Cardiac muscle cell (in vitro differentiated cells and primary cell): ENCODE measurements around the gene FGGY. TPM values are rescaled to one million over a fixed set of nuclear protein-coding genes. Genes with fewer than 3 reads are reported as not detected.

Source experiments
- DNase-seq, 2 donors: peaks; one replicate each; pipeline versions ENCODE4 v3.0.0 to v3.0.0-alpha.2; 2010 to 2017; ENCODE audit warnings: low read depth in 1 of 2, low spot score in 1 of 2
- H3K27ac ChIP-seq: fragments of 200-600 bp; sonication (generic); 2 replicates; pipeline ENCODE4 v1.5.1; 2016
- H3K27me3 ChIP-seq: fragments of 200-600 bp; sonication (generic); 2 replicates; pipeline ENCODE4 v1.6.0; 2016; ENCODE audit warnings: control low read depth
- H3K36me3 ChIP-seq: fragments of 200-600 bp; sonication (generic); 2 replicates; pipeline ENCODE4 v1.5.1; 2016; ENCODE audit warnings: control low read depth
- H3K4me1 ChIP-seq: fragments of 200-600 bp; sonication (generic); 2 replicates; pipeline ENCODE4 v1.8.1; 2017; ENCODE audit warnings: low read depth, mild to moderate bottlenecking, mixed run types
- H3K4me3 ChIP-seq: fragments of 200-600 bp; sonication (generic); 2 replicates; pipeline ENCODE4 v1.5.1; 2016; ENCODE audit warnings: mild to moderate bottlenecking
- H3K9me3 ChIP-seq: fragments of 200-600 bp; sonication (generic); 2 replicates; pipeline ENCODE4 v1.5.1; 2017; ENCODE audit warnings: low read depth, mild to moderate bottlenecking, control low read depth
- CTCF ChIP-seq: IDR thresholded peaks from 2 replicates; pipeline ENCODE4 v1.5.1; 2012; ENCODE audit warnings: low read depth, mild to moderate bottlenecking, low read length
- polyA plus RNA-seq: library from polyadenylated mRNA; unstranded; fragments of >200 nt; fragmentation: Nextera tagmentation; extraction: Ambion mirVana; gene quantifications from 2 replicates; pipeline ENCODE4 v1.2.1, GENCODE V29; 2016
- total RNA-seq: library from RNA; depleted of rRNA; stranded (reverse); fragments of >200 nt; gene quantifications from 2 replicates; pipeline ENCODE4 v1.2.3, GENCODE V29; 2016

FGGY gene
- total and polyA plus RNA-seq, 2 experiments from 2014 or later: 9.8 to 14.5 TPM

GRCh38 chr1:59415286-59415850 is 118.5 kb downstream of the FGGY start:
- DNase-seq: no peak
- Histone ChIP-seq H3K4me3 (no peak overlapping the region), H3K9me3 (no peaks in the 10 kb centered on the region), H3K36me3 (no peaks in the 10 kb centered on the region), H3K27me3 (no peaks in the 10 kb centered on the region), H3K4me1 (no peaks in the 10 kb centered on the region), H3K27ac (no peak overlapping the region)
- TF ChIP-seq CTCF: no peak

GRCh38 chr1:59415881-59416280 is 119.0 kb downstream of the FGGY start:
- H3K27ac ChIP-seq: no peak overlapping the region
- no peaks in the 10 kb centered on the region for H3K27me3 ChIP-seq
- no peaks in the 10 kb centered on the region for H3K36me3 ChIP-seq
- no peak for TF ChIP-seq CTCF
- DNase-seq: no peak
- no peaks in the 10 kb centered on the region for H3K9me3 ChIP-seq
- H3K4me1 ChIP-seq: no peaks in the 10 kb centered on the region
- H3K4me3 ChIP-seq: no peak overlapping the region

- Histone ChIP-seq H3K4me1 (peaks cover 9% of the 10 kb centered on the region), H3K9me3 (no peaks in the 10 kb centered on the region), H3K4me3 (no peak overlapping the region), H3K27ac (no peak overlapping the region), H3K36me3 (no peaks in the 10 kb centered on the region), H3K27me3 (no peaks in the 10 kb centered on the region)
- no peak for TF ChIP-seq CTCF
- DNase-seq: no peak
Observed at GRCh38 chr1:59417406-59417805, 120.5 kb downstream of the FGGY start.

GRCh38 chr1:59418363-59419144 is 121.7 kb downstream of the FGGY start:
- Histone ChIP-seq H3K27ac (no peak overlapping the region), H3K27me3 (no peaks in the 10 kb centered on the region), H3K4me3 (no peak overlapping the region), H3K36me3 (no peaks in the 10 kb centered on the region), H3K9me3 (no peaks in the 10 kb centered on the region), H3K4me1 (peaks cover 9% of the 10 kb centered on the region)
- no peak for DNase-seq
- no peak for TF ChIP-seq CTCF

- Histone ChIP-seq H3K27ac (no peak overlapping the region), H3K27me3 (no peaks in the 10 kb centered on the region), H3K4me3 (no peak overlapping the region), H3K36me3 (no peaks in the 10 kb centered on the region), H3K9me3 (no peaks in the 10 kb centered on the region), H3K4me1 (peaks cover 9% of the 10 kb centered on the region)
- TF ChIP-seq CTCF: no peak
- no peak for DNase-seq
Observed at GRCh38 chr1:59419361-59420140, 122.7 kb downstream of the FGGY start.
